RWPE1 (cell line): Measurements from ENCODE around the gene FNDC3A.
A peak's percentile ranks its signal among the peaks of the same experiment; 100 is the strongest.

ENCODE experiments used
- CTCF ChIA-PET: fragments of 350-600 bp; sonication (Branson Sonifier 250); formaldehyde crosslinking; extraction: SDS; loops from one replicate; lab custom pipeline; 2021; lab: Yijun Ruan, JAX
- POLR2A ChIA-PET: fragments of 400-600 bp; formaldehyde crosslinking; extraction: SDS; loops from one replicate; lab custom pipeline; 2020; ENCODE audit warnings: antibody characterized with exemption; ENCODE audit not compliant: low non-redundant PET; lab: Yijun Ruan, JAX
- DNase-seq: peaks from one replicate; pipeline ENCODE4 v3.0.0; 2012; ENCODE audit warnings: low spot score
- H3K27ac ChIP-seq: fragments of 450-650 bp; 2 replicates; pipeline ENCODE4 v1.5.1; 2017
- CTCF ChIP-seq: fragments of 450-650 bp; conservative IDR thresholded peaks from 2 replicates; pipeline ENCODE4 v1.5.1; 2017; ENCODE audit warnings: low read depth, mild to moderate bottlenecking

FNDC3A gene

GRCh38 chr13:48954081-48954480, 21.6 kb upstream of the FNDC3A start:
- peak; percentile 11 for DNase-seq
- CTCF ChIA-PET: no interaction called here
- no peak for TF ChIP-seq CTCF
- POLR2A ChIA-PET: no interaction called here
- no peak overlapping the region for H3K27ac ChIP-seq

- CTCF ChIA-PET: interaction anchor here (0.6 kb wide), 1 partner anchor 20 kb away, joined by 3 read pairs; the partner anchor contains the start of gene FNDC3A
- H3K27ac ChIP-seq: no peak overlapping the region
- TF ChIP-seq CTCF: no peak
- no peak for DNase-seq
- POLR2A ChIA-PET: no interaction called here
Observed at GRCh38 chr13:48955536-48955935, 20.2 kb upstream of the FNDC3A start.

- ChIA-PET POLR2A (no interaction called here), CTCF (no interaction called here)
- no peak for DNase-seq
- H3K27ac ChIP-seq: no peak overlapping the region
- no peak for TF ChIP-seq CTCF
Observed at GRCh38 chr13:48961379-48961778, 14.3 kb upstream of the FNDC3A start.

- no peak overlapping the region for H3K27ac ChIP-seq
- TF ChIP-seq CTCF: no peak
- ChIA-PET POLR2A (no interaction called here), CTCF (no interaction called here)
- peak; percentile 26 for DNase-seq
Observed at GRCh38 chr13:48962281-48962680, 13.4 kb upstream of the FNDC3A start.

- ChIA-PET CTCF (no interaction called here), POLR2A (no interaction called here)
- DNase-seq: no peak
- no peak for TF ChIP-seq CTCF
- H3K27ac ChIP-seq: no peak overlapping the region
Observed at GRCh38 chr13:48965736-48966135, 10.0 kb upstream of the FNDC3A start.

- TF ChIP-seq CTCF: no peak
- H3K27ac ChIP-seq: no peak overlapping the region
- DNase-seq: no peak
- ChIA-PET POLR2A (no interaction called here), CTCF (no interaction called here)
Observed at GRCh38 chr13:48969685-48970084, 6.0 kb upstream of the FNDC3A start.

GRCh38 chr13:48973845-48974431, 1.8 kb upstream of the FNDC3A start:
- ChIA-PET CTCF (no interaction called here), POLR2A (no interaction called here)
- TF ChIP-seq CTCF: no peak
- no peak overlapping the region for H3K27ac ChIP-seq
- DNase-seq: no peak
